GM13976 (cell line): ENCODE data around the gene LGSN.

ENCODE experiments used
- DNase-seq: peaks from one replicate; pipeline ENCODE4 v3.0.0; 2012; ENCODE audit warnings: low spot score
- in situ Hi-C: fragments of 300-500 bp; cut with MboI; formaldehyde crosslinking; loops from one replicate; pipeline ENCODE4 v1.12.0; 2022; ENCODE audit warnings: low sequenced_read_pairs, mixed read lengths, inconsistent platforms; ENCODE audit not compliant: unreplicated experiment
- TF ChIP-seq, protein P1 (sequence below): IDR thresholded peaks from 2 replicates; pipeline ENCODE4 v1.5.1; 2012; ENCODE audit warnings: borderline replicate concordance, mild to moderate bottlenecking; ENCODE audit not compliant: insufficient read depth; ENCODE audit errors: extremely low read depth, missing control alignments, control extremely low read depth

The LGSN gene

DNA sequence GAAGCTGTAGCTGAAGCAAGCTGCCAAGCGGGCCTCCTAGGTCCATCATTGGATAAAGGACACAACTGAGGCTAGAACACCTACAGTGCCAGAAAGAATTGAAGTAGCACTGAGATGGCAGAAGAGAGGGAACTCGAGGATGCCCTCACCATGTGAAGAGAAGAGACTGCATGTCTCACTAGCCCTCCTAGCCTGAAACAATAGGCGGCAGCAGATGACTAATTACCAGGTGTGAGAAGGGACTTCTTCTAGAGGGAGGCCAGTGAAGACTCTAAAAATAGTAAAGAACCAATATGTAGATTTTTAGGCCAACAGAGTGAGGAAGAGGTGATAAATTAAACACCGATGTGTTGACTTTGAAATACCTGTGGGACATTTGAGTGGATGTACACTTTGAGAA lies 50.3 kb downstream of the LGSN start:
- no peak for DNase-seq
- TF ChIP-seq, protein P1, sequence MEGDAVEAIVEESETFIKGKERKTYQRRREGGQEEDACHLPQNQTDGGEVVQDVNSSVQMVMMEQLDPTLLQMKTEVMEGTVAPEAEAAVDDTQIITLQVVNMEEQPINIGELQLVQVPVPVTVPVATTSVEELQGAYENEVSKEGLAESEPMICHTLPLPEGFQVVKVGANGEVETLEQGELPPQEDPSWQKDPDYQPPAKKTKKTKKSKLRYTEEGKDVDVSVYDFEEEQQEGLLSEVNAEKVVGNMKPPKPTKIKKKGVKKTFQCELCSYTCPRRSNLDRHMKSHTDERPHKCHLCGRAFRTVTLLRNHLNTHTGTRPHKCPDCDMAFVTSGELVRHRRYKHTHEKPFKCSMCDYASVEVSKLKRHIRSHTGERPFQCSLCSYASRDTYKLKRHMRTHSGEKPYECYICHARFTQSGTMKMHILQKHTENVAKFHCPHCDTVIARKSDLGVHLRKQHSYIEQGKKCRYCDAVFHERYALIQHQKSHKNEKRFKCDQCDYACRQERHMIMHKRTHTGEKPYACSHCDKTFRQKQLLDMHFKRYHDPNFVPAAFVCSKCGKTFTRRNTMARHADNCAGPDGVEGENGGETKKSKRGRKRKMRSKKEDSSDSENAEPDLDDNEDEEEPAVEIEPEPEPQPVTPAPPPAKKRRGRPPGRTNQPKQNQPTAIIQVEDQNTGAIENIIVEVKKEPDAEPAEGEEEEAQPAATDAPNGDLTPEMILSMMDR, result peak; percentile 21
- in situ Hi-C loops, result loop anchor here (25.0 kb wide), 1 partner anchor 207 kb away; no protein-coding TSS in a partner anchor

DNA sequence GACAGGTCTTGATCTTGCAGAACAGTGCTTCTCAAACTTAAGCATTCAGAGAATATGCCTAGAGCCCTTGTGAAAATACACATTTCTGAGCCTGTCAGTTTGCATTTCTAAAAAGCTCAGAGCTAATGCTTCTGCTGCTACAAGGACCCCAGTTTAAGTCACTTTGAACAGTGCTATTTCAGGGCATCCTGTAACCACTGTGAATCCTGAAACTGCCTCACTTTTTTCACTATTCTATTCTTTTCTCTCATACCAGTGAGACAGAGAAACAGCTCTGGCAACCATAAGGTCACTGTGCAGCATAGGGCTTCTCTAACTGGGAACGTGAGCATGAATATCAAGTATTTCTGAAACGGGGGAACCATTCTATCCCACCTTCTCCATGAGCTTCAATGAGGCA lies 51.2 kb downstream of the LGSN start:
- no peak for DNase-seq
- TF ChIP-seq, protein P1, result no peak
- in situ Hi-C loops, result loop anchor here (25.0 kb wide), 1 partner anchor 206 kb away; no protein-coding TSS in a partner anchor

DNA sequence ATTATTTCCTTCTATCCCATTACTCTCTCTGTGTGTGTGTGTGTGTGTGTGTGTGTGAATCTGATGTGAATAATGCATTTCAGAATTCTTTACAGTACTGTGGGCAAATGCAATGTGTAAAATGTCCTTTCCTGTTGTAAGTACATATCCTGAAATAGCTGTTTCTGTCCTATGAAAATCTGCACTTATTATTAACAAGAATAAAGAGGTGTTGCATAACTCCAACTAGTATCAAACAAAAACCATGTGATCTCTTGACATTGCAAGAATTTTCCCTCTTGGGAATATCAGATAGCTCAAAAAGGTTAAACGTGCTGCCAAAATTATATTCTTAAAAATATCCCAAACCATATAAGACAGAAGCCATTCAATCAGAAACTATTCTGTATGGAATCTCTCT lies 52.0 kb downstream of the LGSN start:
- TF ChIP-seq, protein P1, result no peak
- DNase-seq, result no peak
- in situ Hi-C loops, result loop anchor here (25.0 kb wide), 1 partner anchor 206 kb away; no protein-coding TSS in a partner anchor

DNA sequence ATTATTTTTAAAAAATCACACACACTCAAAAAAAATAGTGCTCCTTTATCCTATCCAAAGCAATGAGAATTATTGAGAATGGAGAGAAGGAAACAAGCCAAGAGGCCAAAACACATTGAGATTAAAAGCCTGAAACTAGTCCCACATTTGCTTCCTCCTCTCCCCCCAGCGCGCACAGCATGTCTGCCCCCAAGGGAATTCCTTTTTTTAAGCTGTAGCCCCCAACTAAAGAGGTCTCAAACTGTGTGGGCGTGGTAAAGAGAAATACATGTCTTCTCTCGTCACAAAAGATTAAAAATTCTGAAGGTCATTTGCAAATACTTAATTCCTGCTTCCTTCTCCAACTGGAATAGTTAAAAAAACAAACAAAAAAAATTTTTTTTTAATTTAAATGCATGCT lies 52.7 kb downstream of the LGSN start:
- TF ChIP-seq, protein P1, result no peak
- in situ Hi-C loops, result loop anchor here (25.0 kb wide), 1 partner anchor 205 kb away; no protein-coding TSS in a partner anchor

DNA sequence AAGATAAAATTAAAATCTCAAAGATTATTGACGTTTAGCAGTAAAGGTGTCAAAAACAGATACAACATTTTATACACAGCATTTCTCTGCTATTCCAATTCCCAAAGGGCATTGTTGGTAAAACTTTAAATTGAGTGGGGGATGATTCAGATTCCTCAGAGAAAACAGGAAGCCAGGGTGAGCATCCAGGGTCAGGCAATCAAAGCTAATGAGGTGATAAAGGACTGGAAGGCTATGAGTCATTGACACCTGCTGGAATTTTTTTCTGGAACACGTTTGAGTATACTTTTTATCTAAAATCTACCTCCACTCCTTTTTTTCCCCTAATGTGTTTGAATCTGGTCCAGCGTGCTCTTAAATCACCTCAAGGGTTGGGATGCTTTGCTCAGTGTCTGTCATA lies 56.3 kb downstream of the LGSN start:
- in situ Hi-C loops, result loop anchor here (25.0 kb wide), 1 partner anchor 201 kb away; no protein-coding TSS in a partner anchor
- no peak for DNase-seq
- TF ChIP-seq, protein P1, result no peak

More for the DNA sequence above, 52.7 kb downstream of the LGSN start:
- no peak for DNase-seq

DNA sequence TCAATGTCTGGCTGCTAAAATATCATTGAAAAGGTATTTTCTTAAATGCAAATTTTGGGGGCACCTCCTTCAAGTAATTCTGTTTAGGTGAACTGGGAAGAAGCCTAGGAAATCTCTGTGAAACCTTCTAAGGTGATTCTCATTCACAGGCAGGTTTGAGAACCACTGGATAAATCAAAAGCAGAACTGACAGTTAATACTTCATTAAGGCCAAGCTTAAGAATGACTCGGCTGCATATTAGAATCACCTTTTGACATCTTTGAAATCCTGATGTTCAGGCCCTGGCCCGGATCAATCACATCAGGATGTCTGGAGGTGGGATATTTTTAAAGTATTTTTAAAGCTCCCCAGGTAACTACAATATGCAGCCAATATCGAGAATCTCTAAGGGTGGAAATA lies 58.0 kb downstream of the LGSN start:
- TF ChIP-seq, protein P1, result no peak
- in situ Hi-C loops, result loop anchor here (25.0 kb wide), 1 partner anchor 200 kb away; no protein-coding TSS in a partner anchor
- no peak for DNase-seq
